ENCODE measurements around the gene ENTREP3. TPM values are rescaled to one million over a fixed set of nuclear protein-coding genes. Genes with fewer than 3 reads are reported as not detected.
"Not testable (repeated sequence)": the region's sequence is repeated elsewhere in the genome, so short reads cannot be mapped to it uniquely, and the experiment has no call there.

The ENTREP3 gene
- total and polyA plus RNA-seq, 2 experiments from 2014 or later, result 39.5 to 59.2 TPM

DNA sequence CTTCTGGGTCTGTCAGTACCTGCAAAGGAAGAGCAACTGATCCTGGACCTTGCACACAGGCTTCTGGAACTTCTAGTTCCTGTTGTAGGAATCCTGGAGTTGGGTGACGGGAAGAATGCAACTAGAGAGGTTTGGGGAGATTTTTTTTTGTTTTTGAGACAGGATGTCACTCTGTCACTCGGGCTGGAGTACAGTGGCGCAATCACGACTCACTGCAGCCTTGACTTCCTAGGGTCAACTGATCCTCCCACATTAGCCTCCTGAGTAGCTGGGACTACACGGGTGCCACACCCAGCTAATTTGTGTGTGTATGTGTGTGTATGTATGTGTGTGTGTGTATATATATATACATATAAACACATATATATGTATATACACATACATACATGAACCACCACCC is 18.8 kb downstream of the ENTREP3 start:
- no peak for DNase-seq (ENCODE audit: low read depth in 1 of 2, low spot score in 1 of 2)
- no peak overlapping the region for H3K27ac ChIP-seq
- no peak overlapping the region for H3K4me3 ChIP-seq
- H3K27me3 ChIP-seq, result no peaks in the 10 kb centered on the region
- no peaks in the 10 kb centered on the region for H3K36me3 ChIP-seq
- no peaks in the 10 kb centered on the region for H3K9me3 ChIP-seq (ENCODE audit: low read depth)
- H3K4me1 ChIP-seq (ENCODE audit: low read depth), result peaks cover 3% of the 10 kb centered on the region
- TF ChIP-seq, protein P1, sequence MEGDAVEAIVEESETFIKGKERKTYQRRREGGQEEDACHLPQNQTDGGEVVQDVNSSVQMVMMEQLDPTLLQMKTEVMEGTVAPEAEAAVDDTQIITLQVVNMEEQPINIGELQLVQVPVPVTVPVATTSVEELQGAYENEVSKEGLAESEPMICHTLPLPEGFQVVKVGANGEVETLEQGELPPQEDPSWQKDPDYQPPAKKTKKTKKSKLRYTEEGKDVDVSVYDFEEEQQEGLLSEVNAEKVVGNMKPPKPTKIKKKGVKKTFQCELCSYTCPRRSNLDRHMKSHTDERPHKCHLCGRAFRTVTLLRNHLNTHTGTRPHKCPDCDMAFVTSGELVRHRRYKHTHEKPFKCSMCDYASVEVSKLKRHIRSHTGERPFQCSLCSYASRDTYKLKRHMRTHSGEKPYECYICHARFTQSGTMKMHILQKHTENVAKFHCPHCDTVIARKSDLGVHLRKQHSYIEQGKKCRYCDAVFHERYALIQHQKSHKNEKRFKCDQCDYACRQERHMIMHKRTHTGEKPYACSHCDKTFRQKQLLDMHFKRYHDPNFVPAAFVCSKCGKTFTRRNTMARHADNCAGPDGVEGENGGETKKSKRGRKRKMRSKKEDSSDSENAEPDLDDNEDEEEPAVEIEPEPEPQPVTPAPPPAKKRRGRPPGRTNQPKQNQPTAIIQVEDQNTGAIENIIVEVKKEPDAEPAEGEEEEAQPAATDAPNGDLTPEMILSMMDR (IDR thresholded peaks at IDR 0.05; ENCODE audit: low read depth, low read length), result no peak

- not testable (repeated sequence) for H3K4me3 ChIP-seq; H3K4me1 ChIP-seq (ENCODE audit: low read depth); H3K36me3 ChIP-seq; H3K9me3 ChIP-seq (ENCODE audit: low read depth); DNase-seq (ENCODE audit: low read depth in 1 of 2, low spot score in 1 of 2); H3K27me3 ChIP-seq; H3K27ac ChIP-seq
These were observed 19.9 kb downstream of the ENTREP3 start for GRCh38 chr1:155235375-155235774.

DNA sequence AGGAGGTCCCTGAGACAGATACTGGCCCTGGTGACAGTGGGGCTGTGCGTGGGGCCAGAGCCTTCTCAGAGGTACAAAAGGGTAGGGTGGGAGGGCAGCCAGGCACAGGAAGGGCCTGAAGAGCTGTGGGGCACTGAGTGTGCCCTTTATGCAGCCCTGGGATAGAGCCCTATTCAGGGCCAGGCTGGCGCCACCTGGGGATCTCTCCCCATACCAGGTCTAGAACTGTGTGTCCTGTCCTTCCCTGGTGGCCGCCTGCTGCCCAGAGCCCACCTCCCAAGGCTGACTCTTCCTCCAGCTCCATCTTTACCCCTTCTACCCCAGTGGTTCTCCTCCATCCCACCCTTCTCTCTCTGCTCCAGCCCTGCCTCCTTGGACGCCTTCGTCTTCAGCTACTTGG is 21.8 kb downstream of the ENTREP3 start:
- not testable (repeated sequence) for H3K27me3 ChIP-seq; H3K4me1 ChIP-seq (ENCODE audit: low read depth); H3K9me3 ChIP-seq (ENCODE audit: low read depth); H3K4me3 ChIP-seq; DNase-seq (ENCODE audit: low read depth in 1 of 2, low spot score in 1 of 2); H3K36me3 ChIP-seq; H3K27ac ChIP-seq

- DNase-seq (ENCODE audit: low read depth in 1 of 2, low spot score in 1 of 2), result peak in 1 of 2 donors; percentile 82
- H3K4me1 ChIP-seq (ENCODE audit: low read depth); H3K27me3 ChIP-seq; H3K27ac ChIP-seq; H3K9me3 ChIP-seq (ENCODE audit: low read depth); H3K36me3 ChIP-seq; H3K4me3 ChIP-seq: not testable (repeated sequence)
These were observed 23.0 kb downstream of the ENTREP3 start for GRCh38 chr1:155232001-155232978.

- H3K9me3 ChIP-seq (ENCODE audit: low read depth); H3K27me3 ChIP-seq; H3K4me3 ChIP-seq; H3K36me3 ChIP-seq; H3K4me1 ChIP-seq (ENCODE audit: low read depth); DNase-seq (ENCODE audit: low read depth in 1 of 2, low spot score in 1 of 2); H3K27ac ChIP-seq: not testable (repeated sequence)
These were observed 24.0 kb downstream of the ENTREP3 start for GRCh38 chr1:155231302-155231701.

GRCh38 chr1:155228096-155228427 is 27.2 kb downstream of the ENTREP3 start:
- TF ChIP-seq, protein P1 (IDR thresholded peaks at IDR 0.05; ENCODE audit: low read depth, low read length), result no peak
- no peaks in the 10 kb centered on the region for H3K27me3 ChIP-seq
- DNase-seq (ENCODE audit: low read depth in 1 of 2, low spot score in 1 of 2), result no peak
- H3K4me3 ChIP-seq, result peak overlapping the region; percentile 15
- peak overlapping the region; percentile 69 for H3K27ac ChIP-seq
- H3K9me3 ChIP-seq (ENCODE audit: low read depth), result no peaks in the 10 kb centered on the region
- no peaks in the 10 kb centered on the region for H3K36me3 ChIP-seq
- peaks cover 6% of the 10 kb centered on the region for H3K4me1 ChIP-seq (ENCODE audit: low read depth)

DNA sequence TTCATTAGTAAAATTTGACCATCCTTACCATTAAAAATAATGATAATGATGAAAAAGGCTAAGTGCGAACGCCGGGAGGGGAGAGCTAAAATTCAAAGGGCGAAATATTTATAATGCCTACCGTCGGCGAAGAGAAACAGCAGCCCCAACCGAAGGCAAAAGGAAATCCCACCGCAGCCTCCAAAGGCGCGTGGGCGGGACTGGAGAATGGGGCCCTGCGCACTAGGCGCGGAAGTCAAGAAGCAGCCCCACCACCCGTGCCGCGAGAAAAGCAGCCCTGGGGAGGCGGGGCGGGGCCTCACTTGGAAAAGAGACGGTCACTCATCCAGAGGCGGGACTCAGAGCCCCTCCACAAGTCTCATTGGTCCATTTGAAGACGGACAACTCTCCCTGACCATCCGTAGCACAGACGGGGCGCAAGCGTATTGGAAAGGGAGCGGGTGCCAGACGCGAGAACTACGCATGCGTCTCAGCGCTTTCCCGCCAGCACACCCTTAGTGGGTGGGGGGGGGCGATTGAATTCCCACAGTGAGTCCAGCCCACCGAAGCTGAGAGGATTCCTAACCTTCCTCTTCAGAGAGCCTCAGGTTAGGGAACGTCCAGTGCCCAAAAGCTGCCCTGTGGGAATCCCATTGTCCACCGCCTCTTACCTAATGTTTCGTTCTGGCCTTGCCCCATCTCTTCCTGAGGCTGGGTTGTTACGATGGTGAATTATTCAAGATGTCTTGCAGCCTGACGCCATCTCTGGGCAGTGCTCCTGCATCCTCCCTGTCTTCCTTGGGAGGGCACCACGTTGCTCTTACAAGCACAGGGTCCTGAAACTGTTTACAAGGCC is 27.8 kb downstream of the ENTREP3 start:
- Histone ChIP-seq H3K36me3 (no peaks in the 10 kb centered on the region), H3K27ac (peak overlapping the region; percentile 69), H3K27me3 (no peaks in the 10 kb centered on the region), H3K9me3 (ENCODE audit: low read depth) (no peaks in the 10 kb centered on the region), H3K4me1 (ENCODE audit: low read depth) (peaks cover 6% of the 10 kb centered on the region), H3K4me3 (peak overlapping the region; percentile 40)
- peak; percentile 98 to 99 for DNase-seq (ENCODE audit: low read depth in 1 of 2, low spot score in 1 of 2)
- TF ChIP-seq, protein P1 (IDR thresholded peaks at IDR 0.05; ENCODE audit: low read depth, low read length), result no peak

Data from cardiac muscle cell (in vitro differentiated cells and primary cell).